HG03135 (cell line): ENCODE measurements around the gene PAX4.

ENCODE experiments used
- ATAC-seq: cut with Tn5 transposase; IDR thresholded peaks from one replicate; pipeline ENCODE4 v1.9.1; 2021; ENCODE audit warnings: mild to moderate bottlenecking, moderate library complexity; ENCODE audit not compliant: unreplicated experiment

The PAX4 gene

GRCh38 chr7:127629268-127629854 lies 11.4 kb upstream of the PAX4 start:
- ATAC-seq: peak; percentile 60

- ATAC-seq: no peak
Observed at GRCh38 chr7:127628445-127628844, 10.5 kb upstream of the PAX4 start.

GRCh38 chr7:127625331-127625730 lies 7.4 kb upstream of the PAX4 start:
- no peak for ATAC-seq

- no peak for ATAC-seq
Observed at GRCh38 chr7:127620406-127621233, 2.7 kb upstream of the PAX4 start.

- ATAC-seq: no peak
Observed at GRCh38 chr7:127619681-127620405, 1.9 kb upstream of the PAX4 start.

GRCh38 chr7:127618775-127619174 lies 833 bp upstream of the PAX4 start:
- ATAC-seq: no peak

- ATAC-seq: no peak
Observed at GRCh38 chr7:127616724-127617123, 1.2 kb downstream of the PAX4 start.

GRCh38 chr7:127612263-127612662 lies 5.7 kb downstream of the PAX4 start:
- no peak for ATAC-seq

- no peak for ATAC-seq
Observed at GRCh38 chr7:127609297-127609696, 8.6 kb downstream of the PAX4 start.

- ATAC-seq: no peak
Observed at GRCh38 chr7:127608446-127608845, 9.5 kb downstream of the PAX4 start.

- no peak for ATAC-seq
Observed at GRCh38 chr7:127600885-127601284, 17.1 kb downstream of the PAX4 start.

- no peak for ATAC-seq
Observed at GRCh38 chr7:127598318-127598717, 19.6 kb downstream of the PAX4 start.

- ATAC-seq: no peak
Observed at GRCh38 chr7:127595737-127596136, 22.2 kb downstream of the PAX4 start.

- ATAC-seq: no peak
Observed at GRCh38 chr7:127594490-127594889, 23.5 kb downstream of the PAX4 start.

GRCh38 chr7:127592550-127592949 lies 25.4 kb downstream of the PAX4 start:
- ATAC-seq: no peak

- no peak for ATAC-seq
Observed at GRCh38 chr7:127591591-127591990, 26.4 kb downstream of the PAX4 start.

GRCh38 chr7:127591189-127591588 lies 26.8 kb downstream of the PAX4 start:
- no peak for ATAC-seq

GRCh38 chr7:127589896-127590295 lies 28.0 kb downstream of the PAX4 start:
- no peak for ATAC-seq

GRCh38 chr7:127588697-127589482 lies 29.1 kb downstream of the PAX4 start:
- ATAC-seq: peak; percentile 13

- peak; percentile 83 for ATAC-seq
Observed at GRCh38 chr7:127588019-127588696, 29.8 kb downstream of the PAX4 start, which contains the start of gene ARF5. TSS of gene ARF5 (plus strand) at chr7:127588411. CDS start at chr7:127588499, 88 bp downstream.
